ENCODE data around the gene PKP1. TPM values are rescaled to one million over a fixed set of nuclear protein-coding genes. Genes with fewer than 3 reads are reported as not detected.

PKP1 gene
- total RNA-seq, 4 donors from 2014 or later: 0.11 to 0.94 (median 0.54) TPM; not detected in 1

GRCh38 chr1:201266276-201266675 lies 17.0 kb upstream of the PKP1 start:
- Histone ChIP-seq H3K27ac (no peak overlapping the region), H3K27me3 (no peaks in the 10 kb centered on the region), H3K9me3 (no peaks in the 10 kb centered on the region), H3K36me3 (no peaks in the 10 kb centered on the region), H3K4me3 (replicated peaks in 1 of 3) (no peak overlapping the region), H3K4me1 (peaks cover 2 to 8% of the 10 kb centered on the region in 2 donors)
- DNase-seq: no peak
- no peak for TF ChIP-seq POLR2A (IDR thresholded peaks at IDR 0.05)
- no peak for TF ChIP-seq CTCF (IDR thresholded peaks at IDR 0.05)
- intact Hi-C loops (cut with DNase I): no loop called here

GRCh38 chr1:201266774-201267173 lies 16.5 kb upstream of the PKP1 start:
- TF ChIP-seq CTCF (IDR thresholded peaks at IDR 0.05) (no peak), POLR2A (IDR thresholded peaks at IDR 0.05) (no peak)

GRCh38 chr1:201267481-201268229 lies 15.7 kb upstream of the PKP1 start:
- no peak for DNase-seq
- no peak for TF ChIP-seq CTCF (IDR thresholded peaks at IDR 0.05)
- intact Hi-C loops (cut with DNase I): no loop called here
- no peaks in the 10 kb centered on the region for H3K36me3 ChIP-seq
- H3K27ac ChIP-seq: no peak overlapping the region
- H3K4me3 ChIP-seq (replicated peaks in 1 of 3): no peak overlapping the region
- peaks cover 2 to 8% of the 10 kb centered on the region in 2 donors for H3K4me1 ChIP-seq
- no peaks in the 10 kb centered on the region for H3K9me3 ChIP-seq
- H3K27me3 ChIP-seq: no peaks in the 10 kb centered on the region
- WGBS, 2 donors: 91 to 92% methylated on average over 14 of the region's 14 CpGs

More at GRCh38 chr1:201266774-201267173, 16.5 kb upstream of the PKP1 start:
- intact Hi-C loops (cut with DNase I): no loop called here
- Histone ChIP-seq H3K9me3 (no peaks in the 10 kb centered on the region), H3K36me3 (no peaks in the 10 kb centered on the region), H3K27me3 (no peaks in the 10 kb centered on the region), H3K4me3 (replicated peaks in 1 of 3) (no peak overlapping the region), H3K4me1 (peaks cover 2 to 8% of the 10 kb centered on the region in 2 donors), H3K27ac (no peak overlapping the region)
- WGBS, 2 donors: 66 to 84% methylated on average over 3 of the region's 3 CpGs
- DNase-seq: no peak

DNA sequence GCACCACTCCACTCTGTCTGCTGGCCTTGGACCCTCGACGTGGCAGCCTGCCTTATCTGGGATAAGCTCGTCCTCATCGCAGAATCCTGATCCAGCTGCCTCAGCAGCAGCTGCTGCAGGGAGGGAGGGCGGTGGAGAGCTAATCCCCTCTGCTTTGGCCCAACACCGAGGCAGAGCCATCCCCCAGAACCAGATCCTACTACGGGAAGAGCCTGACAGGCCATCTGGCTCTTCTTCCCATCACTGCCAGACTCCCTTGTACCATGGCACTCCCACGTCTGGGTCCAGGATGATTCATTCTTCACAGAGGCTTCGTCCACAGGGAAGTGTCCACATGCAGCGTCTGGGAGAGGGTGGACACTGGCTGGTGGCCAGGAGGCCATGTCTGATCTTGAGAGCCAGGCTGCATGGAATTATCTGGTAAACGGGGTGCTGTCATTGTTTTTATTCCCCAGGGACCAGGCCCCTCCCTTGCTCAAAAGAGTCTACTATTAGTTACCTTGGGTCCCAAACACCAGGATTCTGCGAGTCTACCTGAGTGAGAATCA lies 14.6 kb upstream of the PKP1 start:
- H3K4me1 ChIP-seq: peaks cover 2 to 8% of the 10 kb centered on the region in 2 donors
- H3K27me3 ChIP-seq: no peaks in the 10 kb centered on the region
- DNase-seq: peak; percentile 43 to 57
- no peak overlapping the region for H3K27ac ChIP-seq
- intact Hi-C loops (cut with DNase I): no loop called here
- TF ChIP-seq CTCF (IDR thresholded peaks at IDR 0.05): no peak
- no peak for TF ChIP-seq POLR2A (IDR thresholded peaks at IDR 0.05)
- 18 to 22% methylated on average over 10 to 12 of the region's 12 CpGs for WGBS, 2 donors
- no peaks in the 10 kb centered on the region for H3K36me3 ChIP-seq
- H3K4me3 ChIP-seq (replicated peaks in 1 of 3): no peak overlapping the region
- no peaks in the 10 kb centered on the region for H3K9me3 ChIP-seq

DNA sequence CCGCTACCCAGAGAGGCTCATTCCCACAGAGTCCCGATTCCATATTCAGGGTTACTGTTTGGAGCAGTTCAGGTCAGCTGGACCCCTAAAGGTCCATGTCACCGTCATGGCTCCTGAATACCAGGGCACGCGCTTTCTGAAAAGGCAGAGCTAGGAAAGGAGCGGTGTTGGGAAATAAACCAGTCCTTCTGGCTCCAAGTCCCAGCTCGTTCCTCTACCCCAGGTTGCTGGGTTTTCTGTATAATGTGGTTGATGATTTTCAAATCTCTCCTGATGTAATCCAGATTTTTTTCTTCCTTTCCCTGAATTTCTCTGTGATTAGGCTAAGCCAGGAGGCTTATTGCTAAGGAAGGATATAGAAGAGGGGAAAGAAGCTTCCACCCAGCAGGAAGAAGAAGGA lies 14.0 kb upstream of the PKP1 start:
- Histone ChIP-seq H3K4me1 (peaks cover 2 to 8% of the 10 kb centered on the region in 2 donors), H3K9me3 (no peaks in the 10 kb centered on the region), H3K27ac (no peak overlapping the region), H3K27me3 (no peaks in the 10 kb centered on the region), H3K4me3 (replicated peaks in 1 of 3) (no peak overlapping the region), H3K36me3 (no peaks in the 10 kb centered on the region)
- intact Hi-C loops (cut with DNase I): no loop called here
- 90 to 96% methylated on average over 7 of the region's 7 CpGs for WGBS, 2 donors
- no peak for TF ChIP-seq POLR2A (IDR thresholded peaks at IDR 0.05)
- TF ChIP-seq CTCF (IDR thresholded peaks at IDR 0.05): no peak
- DNase-seq: no peak
